ENCODE results near the gene AIRE. TPM values are rescaled to one million over a fixed set of nuclear protein-coding genes. Genes with fewer than 3 reads are reported as not detected.

AIRE gene
- total and polyA plus RNA-seq, 2 of the 13 experiments (the other 11 are each of a cell fraction or from before 2014, with no cell fraction given), result not detected

DNA sequence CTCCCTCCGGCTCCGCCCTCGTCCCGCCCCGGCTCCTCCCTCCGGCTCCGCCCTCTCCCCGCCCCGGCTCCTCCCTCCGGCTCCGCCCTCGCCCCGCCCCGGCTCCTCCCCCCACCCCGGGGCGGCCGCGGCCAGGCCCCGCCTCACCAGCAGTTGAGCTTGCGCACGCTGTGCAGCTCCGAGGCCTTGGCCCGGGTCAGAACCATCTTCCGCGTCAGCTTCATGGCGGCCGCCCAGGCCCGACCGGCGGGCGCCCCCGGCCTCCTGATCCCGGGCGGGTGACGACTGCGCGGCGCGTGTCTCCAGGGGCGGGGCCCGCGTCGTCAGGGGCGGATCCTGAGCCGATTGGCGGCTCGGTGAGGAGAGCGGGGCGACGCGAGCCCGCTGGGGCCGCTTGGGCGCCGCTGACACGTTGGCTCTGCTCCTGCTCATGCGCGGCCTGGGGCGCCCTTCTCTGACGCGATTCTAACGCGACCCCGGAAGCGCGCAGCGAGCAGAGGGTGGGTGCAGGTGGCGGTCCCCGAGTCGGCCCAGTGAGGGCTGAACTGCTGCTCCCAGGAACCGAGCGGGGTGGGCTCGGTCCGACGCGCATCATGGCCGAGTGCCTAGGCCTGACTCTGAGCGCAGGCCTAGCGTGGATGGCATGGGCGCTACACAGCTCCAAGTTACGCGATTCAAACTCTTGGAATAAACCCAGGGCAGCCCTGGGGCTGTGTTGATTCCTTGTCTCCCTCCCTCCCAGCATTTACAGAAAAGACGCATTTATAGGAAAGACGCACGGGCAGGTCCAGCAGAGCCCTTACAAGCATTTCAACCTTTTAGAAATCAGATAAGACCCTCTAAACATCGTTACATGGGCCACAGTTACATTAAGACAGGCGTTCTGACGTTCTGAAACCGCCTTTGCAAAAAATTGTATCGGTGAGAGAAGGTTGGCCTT lies 53.6 kb downstream of the AIRE start, which contains the start of gene CFAP410 (continued):
- TF ChIP-seq ZNF563 (CRISPR knock-in tag; IDR thresholded peaks at IDR 0.05), result peak; percentile 85
- TF ChIP-seq ZNF761 (CRISPR knock-in tag; conservative IDR thresholded peaks at IDR 0.05), result peak; percentile 67; the same call in 1 of the 2 replicates
- TF ChIP-seq ZFP37 (CRISPR knock-in tag; IDR thresholded peaks at IDR 0.05; ENCODE audit: borderline replicate concordance), result no peak
- TF ChIP-seq THRA (CRISPR knock-in tag; IDR thresholded peaks at IDR 0.05; ENCODE audit: borderline replicate concordance), result peak; percentile 36; the same call in 1 of the 2 replicates
- TF ChIP-seq ETV6 (CRISPR knock-in tag; conservative IDR thresholded peaks at IDR 0.05), result 0 out of 2 replicates have a peak, but pooled peaks have one; percentile 5
- TF ChIP-seq MIER2 (CRISPR knock-in tag; IDR thresholded peaks at IDR 0.05), result peak; percentile 31; the same call in 1 of the 2 replicates
- peak; percentile 63; the same call in 1 of the 2 replicates for TF ChIP-seq ZNF232 (CRISPR knock-in tag; IDR thresholded peaks at IDR 0.05; ENCODE audit: borderline replicate concordance)
- TF ChIP-seq, protein P1, sequence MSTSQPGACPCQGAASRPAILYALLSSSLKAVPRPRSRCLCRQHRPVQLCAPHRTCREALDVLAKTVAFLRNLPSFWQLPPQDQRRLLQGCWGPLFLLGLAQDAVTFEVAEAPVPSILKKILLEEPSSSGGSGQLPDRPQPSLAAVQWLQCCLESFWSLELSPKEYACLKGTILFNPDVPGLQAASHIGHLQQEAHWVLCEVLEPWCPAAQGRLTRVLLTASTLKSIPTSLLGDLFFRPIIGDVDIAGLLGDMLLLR (CRISPR knock-in tag; IDR thresholded peaks at IDR 0.05), result peak; percentile 54; the same call in 1 of the 2 replicates
- TF ChIP-seq ZFP36 (IDR thresholded peaks at IDR 0.05; ENCODE audit: borderline replicate concordance, low read depth, low read length, partially characterized antibody), result no peak
- no peak for TF ChIP-seq NR3C1 (CRISPR knock-in tag; IDR thresholded peaks at IDR 0.05)
- TF ChIP-seq REL (CRISPR knock-in tag; conservative IDR thresholded peaks at IDR 0.05), result 0 out of 2 replicates have a peak, but pooled peaks have one; percentile 68
- no peak for TF ChIP-seq ZNF510 (CRISPR knock-in tag; IDR thresholded peaks at IDR 0.05; ENCODE audit: low read depth)
- TF ChIP-seq ZNF7 (CRISPR knock-in tag; IDR thresholded peaks at IDR 0.05), result no peak
- TF ChIP-seq ARID5B (CRISPR knock-in tag; IDR thresholded peaks at IDR 0.05), result peak; percentile 42
- TF ChIP-seq HDAC6 (IDR thresholded peaks at IDR 0.05; ENCODE audit: low read depth, low read length), result no peak
- peak; percentile 92 for TF ChIP-seq ZNF160 (CRISPR knock-in tag; IDR thresholded peaks at IDR 0.05)
- TF ChIP-seq, protein P2, sequence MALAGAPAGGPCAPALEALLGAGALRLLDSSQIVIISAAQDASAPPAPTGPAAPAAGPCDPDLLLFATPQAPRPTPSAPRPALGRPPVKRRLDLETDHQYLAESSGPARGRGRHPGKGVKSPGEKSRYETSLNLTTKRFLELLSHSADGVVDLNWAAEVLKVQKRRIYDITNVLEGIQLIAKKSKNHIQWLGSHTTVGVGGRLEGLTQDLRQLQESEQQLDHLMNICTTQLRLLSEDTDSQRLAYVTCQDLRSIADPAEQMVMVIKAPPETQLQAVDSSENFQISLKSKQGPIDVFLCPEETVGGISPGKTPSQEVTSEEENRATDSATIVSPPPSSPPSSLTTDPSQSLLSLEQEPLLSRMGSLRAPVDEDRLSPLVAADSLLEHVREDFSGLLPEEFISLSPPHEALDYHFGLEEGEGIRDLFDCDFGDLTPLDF (CRISPR knock-in tag; IDR thresholded peaks at IDR 0.05), result peak; percentile 85
- TF ChIP-seq CBX5 (CRISPR knock-in tag; IDR thresholded peaks at IDR 0.05; ENCODE audit: borderline replicate concordance), result peak; percentile 15; the same call in 1 of the 2 replicates
- peak; percentile 76; the same call in 1 of the 2 replicates for TF ChIP-seq TFDP1 (CRISPR knock-in tag; IDR thresholded peaks at IDR 0.05; ENCODE audit: borderline replicate concordance)
- TF ChIP-seq FOXA1 (IDR thresholded peaks at IDR 0.05), result no peak
- TF ChIP-seq FOXA1 (CRISPR knock-in tag; IDR thresholded peaks at IDR 0.05), result peak; percentile 11; the same call in 1 of the 2 replicates

Data from HepG2 (cell line).